Left ventricle myocardium superior (tissue), 1 donor: ENCODE data around the gene ROBO1. TPM values are rescaled to one million over a fixed set of nuclear protein-coding genes. Genes with fewer than 3 reads are reported as not detected.
"Not testable (repeated sequence)": the region's sequence is repeated elsewhere in the genome, so short reads cannot be mapped to it uniquely, and the experiment has no call there.

Experiments used
- ATAC-seq: fragments of 200-7000 bp; cut with Tn5 transposase; one replicate; pipeline ENCODE4 v1.9.1; 2020; ENCODE audit warnings: mild to moderate bottlenecking, moderate library complexity
- DNase-seq: peaks from one replicate; pipeline ENCODE4 v3.0.0-alpha.2; 2020
- intact Hi-C: fragments of 100-400 bp; cut with micrococcal nuclease; formaldehyde crosslinking; loops from one replicate; pipeline ENCODE4 v1.11.0; 2022
- total RNA-seq: library from RNA; stranded (reverse); fragmentation: NEBNext Ultra II Directional; extraction: Animal tissue kit (Norgen Biotek cat#: 25700); gene quantifications from one replicate; pipeline ENCODE4 v1.2.1, GENCODE V29; 2021
- donor health status: DM: no; HTN: yes; CAD: no; lungs with severe emphysema.

Gene ROBO1
- total RNA-seq, 1 donor from 2014 or later = 6.0 TPM

DNA sequence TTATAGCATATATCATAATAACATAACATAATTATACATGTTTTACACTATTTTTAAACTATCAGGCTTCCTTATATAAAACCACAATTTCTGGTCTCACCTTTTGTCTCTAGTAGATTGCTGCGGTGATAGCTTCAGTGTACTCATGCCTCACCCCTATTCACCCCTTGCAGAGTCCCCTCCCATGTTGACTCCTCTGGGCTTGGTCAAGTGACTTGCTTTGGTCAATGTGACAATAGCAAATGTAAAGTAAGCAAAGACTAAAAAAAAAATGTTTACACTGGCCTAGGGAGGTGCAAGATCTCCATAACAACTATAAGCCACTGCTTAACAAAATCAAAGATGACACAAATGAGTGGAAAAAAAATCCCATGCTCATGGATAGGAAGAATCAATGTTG is 537.5 kb downstream of the ROBO1 start:
- ATAC-seq = no peak
- intact Hi-C loops = no loop called here
- no peak for DNase-seq

DNA sequence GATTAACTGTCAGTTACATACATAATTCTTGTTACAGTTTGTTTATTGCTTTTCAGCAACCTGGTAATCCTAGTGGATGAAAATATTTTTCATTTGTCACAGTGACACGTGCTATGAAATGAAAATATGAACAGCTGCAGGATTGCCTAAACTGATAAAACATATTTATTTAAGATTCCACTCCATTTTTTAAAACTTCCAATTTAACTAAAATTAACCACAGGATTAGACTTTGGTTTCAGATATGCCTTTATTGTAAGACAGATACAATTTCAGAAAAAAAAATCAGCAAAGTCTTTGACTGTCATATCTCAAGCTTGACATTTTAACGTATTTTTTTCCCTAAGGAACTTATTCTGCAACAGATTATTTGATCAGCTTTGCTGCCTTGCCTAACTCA is 550.7 kb downstream of the ROBO1 start:
- ATAC-seq (no peak), DNase-seq (no peak)
- intact Hi-C loops = no loop called here

DNA sequence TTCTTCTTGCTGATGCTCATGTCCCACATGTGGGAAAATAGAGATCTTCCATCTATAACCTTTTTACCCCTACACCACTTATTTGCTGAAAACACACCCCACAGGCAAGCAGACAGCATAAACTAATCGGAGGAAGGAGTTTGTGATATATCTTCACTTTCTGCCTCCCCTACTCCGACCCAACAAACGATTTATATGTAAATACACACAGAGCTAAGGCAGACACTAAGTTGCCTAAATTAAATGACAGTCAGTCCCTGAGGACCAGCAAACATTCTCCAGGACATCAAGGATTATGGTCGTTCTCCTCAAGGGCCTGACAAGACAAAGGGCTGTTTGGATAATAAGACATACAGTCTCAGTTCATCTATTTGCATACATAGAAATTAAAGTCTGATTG is 552.5 kb downstream of the ROBO1 start:
- ATAC-seq (no peak), DNase-seq (no peak)
- intact Hi-C loops = no loop called here

DNA sequence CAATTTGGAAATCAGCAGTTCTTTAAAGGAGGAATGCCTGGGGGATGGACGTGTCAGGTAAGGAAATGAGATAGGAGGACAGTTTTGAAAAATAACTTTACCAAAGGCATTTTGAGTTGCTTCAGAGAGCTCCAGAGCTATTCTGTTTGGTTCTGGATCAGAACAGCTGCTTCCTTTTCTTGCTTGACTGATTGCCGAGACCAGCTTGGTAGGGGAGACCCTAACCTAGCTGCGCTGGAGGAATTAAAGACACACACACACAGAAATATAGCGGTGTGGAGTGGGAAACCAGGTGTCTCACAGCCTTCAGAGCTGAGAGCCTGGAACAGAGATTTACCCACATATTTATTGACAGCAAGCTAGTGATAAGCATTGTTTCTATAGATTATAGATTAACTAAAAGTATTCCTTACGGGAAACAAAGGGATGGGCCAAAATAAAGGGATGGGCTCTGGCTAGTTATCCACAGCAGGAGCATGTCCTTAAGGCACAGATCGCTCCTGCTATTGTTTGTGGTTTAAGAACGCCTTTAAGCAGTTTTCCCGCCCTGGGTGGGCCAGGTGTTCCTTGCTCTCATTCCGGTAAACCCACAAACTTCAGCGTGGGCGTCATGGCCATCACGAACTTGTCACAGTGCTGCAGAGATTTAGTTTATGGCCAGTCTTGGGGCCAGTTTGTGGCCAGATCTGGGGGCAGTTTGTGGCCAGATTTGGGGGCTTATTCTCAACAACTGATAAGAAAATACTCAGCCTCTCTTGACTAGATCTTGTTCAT is 556.0 kb downstream of the ROBO1 start:
- intact Hi-C loops = no loop called here
- DNase-seq (no peak), ATAC-seq (no peak)

DNA sequence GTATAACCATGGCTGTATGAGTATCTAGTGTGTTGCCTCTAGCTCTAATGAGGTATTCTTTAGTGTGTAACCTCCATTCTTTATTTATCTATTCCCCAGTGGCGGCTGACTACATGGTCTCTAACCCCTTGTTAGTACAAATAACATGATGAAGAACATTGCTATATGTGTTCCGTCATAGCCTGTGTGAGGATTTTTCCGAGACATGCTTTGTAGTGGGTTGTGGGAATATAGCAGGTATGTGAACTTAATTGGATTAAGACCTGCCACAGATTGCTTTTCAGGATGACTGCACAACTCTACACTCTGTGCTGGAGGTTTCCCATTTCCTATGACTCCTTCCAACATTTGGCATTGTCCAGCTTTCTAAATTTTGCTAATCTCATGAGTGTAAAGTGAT is 563.4 kb downstream of the ROBO1 start:
- intact Hi-C loops = no loop called here
- no peak for ATAC-seq
- no peak for DNase-seq

DNA sequence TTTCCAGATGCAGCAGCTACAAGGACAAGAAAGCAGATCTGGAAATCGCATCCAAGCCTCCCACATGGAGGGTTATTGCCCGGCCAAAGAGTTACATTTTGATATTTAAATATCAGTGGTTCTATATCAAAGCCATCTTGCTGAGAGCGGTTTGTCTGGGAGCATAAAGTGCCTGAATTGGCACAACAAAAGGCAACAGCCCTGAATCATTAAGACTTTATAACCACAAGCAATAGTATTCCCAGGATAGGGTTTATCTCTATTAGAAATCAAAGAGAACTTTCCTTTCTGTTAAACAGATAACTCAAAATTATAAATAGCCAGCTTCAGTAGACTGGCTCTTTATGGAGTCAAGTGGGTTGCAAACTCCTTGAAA is 564.7 kb downstream of the ROBO1 start:
- intact Hi-C loops = no loop called here
- ATAC-seq (no peak), DNase-seq (no peak)

DNA sequence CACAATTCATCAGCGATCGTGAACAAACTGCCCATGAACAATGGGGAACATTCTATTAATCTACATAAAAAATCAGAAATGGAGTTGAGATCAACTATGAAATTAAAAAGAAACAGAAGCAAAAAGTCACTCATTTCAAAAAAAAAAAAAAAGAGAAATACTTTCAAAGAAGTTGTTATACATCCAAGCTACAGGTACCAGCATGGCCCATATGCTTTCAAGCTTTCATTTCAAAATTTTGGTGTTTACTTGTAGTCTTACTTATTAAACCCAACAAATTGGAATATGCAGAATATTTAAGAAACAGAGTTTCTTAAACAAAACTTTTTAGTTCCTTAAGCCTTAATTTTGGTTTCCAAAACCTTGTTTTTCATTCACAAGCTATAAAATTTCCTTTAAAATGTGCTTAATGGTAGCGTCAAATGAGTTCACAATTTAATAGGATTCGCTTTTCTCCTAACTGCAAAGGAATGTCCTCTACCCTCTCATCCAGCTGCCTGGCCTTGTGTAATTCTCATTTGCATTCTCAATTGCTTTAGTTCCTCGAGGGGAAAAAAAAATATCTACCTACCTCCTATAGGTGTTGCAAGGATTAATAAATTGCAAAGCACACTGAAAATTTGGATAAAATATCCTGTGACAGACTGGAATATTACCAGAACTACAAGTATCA is 565.2 kb downstream of the ROBO1 start:
- no peak for DNase-seq
- no peak for ATAC-seq
- intact Hi-C loops = no loop called here

DNA sequence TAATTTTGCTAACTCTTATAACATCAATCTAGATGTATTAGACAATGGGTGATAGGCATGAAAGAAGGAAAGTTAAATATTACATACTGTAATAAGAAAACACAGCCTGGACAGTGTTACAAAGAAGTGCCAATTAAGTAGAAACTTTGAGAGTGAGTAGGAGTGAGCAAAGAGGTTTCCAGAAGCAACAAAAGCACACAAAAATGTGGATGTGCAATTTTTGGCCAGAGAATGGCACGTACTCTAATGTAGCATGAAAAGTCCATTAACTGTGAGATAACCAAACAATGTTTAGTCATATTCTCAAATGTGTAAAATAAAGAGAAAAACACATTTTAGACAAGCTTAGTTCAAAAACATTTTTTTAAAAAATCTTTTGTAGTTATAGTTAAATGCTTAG is 567.3 kb downstream of the ROBO1 start:
- no peak for DNase-seq
- intact Hi-C loops = no loop called here
- ATAC-seq = no peak

DNA sequence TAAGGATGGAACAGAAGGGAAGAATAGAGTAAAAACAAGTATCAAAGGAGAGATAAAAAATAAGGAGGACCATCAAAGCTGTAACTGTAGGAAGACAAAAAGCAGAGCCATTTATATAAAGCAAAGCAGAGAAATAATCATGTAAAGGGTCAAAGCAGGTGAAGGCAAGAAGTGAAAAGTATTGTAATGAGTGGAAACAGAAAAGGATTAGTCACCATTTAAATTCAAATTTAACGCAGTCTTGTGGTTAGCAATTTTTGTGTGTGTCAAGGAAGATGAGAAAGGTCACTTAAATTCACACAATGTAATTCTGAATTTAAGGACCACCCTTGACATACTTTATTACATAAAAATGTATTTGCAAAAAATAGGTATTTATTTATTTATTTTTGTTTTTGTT is 567.8 kb downstream of the ROBO1 start:
- DNase-seq (no peak), ATAC-seq (no peak)
- intact Hi-C loops = no loop called here

DNA sequence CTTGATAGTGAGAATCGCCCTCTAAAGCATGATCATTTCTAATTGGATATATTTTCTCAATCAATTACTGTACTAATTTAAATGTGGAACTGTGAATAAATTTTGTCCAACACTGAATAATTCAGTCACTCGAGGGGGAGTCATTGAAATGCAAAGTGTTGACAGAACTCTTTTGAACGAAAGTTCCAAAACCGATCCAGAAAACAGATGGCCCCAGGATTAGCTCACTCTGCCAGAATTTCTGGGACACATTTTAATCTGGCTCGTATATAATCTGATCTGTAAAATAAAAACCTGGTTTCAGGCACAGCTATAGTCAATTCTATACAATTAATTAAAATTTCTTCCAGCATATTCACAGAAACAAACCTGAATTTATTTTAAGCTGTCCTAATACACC is 580.4 kb downstream of the ROBO1 start:
- no peak for ATAC-seq
- no peak for DNase-seq
- intact Hi-C loops = no loop called here

DNA sequence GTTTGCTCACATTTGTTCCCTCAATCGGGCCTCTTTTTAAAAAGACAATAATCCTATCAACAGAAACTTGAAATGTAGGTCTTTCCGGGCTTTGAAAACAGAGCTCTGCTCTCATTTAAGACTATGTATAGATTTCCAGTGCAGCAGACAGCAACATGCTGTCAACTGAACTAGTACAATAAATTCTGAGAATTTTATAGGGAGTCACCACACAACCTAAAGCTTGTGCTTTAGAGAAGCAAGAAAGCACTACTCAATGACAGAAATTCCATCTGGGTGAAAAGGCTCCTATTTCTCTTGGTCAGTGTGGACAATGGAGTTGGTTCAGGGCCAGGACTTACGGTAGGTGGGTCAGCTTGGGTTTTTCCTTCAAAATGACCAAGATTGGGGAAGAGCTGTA is 583.5 kb downstream of the ROBO1 start:
- no peak for ATAC-seq
- DNase-seq = no peak
- intact Hi-C loops = no loop called here

DNA sequence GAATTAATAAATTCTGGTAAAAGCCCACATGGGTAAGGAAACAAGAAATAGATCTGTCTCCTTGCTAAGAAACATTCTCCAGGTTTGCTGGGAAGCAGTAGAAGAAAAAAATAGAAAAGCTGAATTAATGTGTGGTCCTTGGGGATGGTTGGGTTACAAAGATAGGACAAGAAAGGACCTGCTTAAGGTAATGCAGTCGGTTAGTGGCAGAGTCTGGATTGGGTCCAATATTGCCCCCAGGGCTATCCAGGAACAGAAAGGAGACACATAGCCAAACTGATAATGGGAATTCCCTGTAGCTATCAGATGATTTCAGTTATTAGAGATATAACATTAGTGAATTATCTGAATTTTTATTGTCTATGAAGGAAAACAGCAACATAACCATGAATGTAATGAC is 584.3 kb downstream of the ROBO1 start:
- DNase-seq (no peak), ATAC-seq (no peak)
- intact Hi-C loops = no loop called here

DNA sequence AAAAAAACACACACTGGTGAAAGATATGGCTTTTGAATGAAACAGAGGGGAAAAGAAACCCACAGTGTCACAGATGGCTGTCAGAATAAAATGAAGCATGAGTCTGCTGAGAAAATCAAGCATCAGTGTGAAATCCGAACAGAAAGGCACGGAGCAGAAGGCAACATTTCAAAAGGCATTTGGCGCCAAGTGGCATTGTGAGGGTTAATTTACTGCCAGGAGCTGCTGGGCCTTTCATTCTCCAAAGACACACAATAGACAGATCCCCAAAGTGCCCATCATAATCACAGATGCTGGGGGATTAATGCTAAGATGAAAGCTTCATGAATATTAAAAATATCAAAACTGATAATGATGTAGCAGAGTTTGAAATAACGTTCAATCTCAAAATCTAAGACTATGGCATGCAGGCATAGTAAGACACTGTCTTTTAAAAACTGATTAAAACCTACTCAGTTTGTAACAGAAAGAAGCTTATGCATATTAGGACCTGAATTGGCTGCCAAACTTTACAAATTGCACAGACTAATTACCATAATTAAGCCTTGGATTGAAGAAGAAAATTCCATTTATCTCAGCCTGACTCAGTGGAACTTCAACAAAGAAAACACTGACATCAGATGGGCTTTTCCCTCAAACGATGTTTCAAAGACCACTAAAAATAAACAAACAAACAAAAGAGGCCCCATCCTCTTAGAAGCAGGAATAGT is 589.2 kb downstream of the ROBO1 start:
- ATAC-seq = no peak
- intact Hi-C loops = no loop called here
- no peak for DNase-seq

DNA sequence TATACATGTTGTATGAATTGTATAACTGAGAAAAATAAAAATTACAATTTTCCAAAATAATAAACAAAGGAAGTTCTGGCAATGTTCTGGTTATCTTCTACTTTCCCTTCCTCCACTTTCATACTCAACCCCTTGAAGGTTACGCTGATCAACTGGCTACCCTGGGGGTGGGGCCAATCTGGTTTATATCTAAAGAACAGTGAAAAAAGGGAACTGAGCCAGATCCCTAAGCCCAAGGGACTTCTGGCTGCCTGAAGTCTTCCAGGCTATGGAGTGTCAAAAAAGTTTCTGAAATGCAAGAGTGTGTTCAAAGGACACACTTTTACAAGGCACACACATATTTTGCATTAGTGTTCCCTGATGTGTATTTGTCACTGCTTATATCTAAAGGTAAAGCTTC is 591.9 kb downstream of the ROBO1 start:
- no peak for ATAC-seq
- intact Hi-C loops = no loop called here
- DNase-seq = no peak

DNA sequence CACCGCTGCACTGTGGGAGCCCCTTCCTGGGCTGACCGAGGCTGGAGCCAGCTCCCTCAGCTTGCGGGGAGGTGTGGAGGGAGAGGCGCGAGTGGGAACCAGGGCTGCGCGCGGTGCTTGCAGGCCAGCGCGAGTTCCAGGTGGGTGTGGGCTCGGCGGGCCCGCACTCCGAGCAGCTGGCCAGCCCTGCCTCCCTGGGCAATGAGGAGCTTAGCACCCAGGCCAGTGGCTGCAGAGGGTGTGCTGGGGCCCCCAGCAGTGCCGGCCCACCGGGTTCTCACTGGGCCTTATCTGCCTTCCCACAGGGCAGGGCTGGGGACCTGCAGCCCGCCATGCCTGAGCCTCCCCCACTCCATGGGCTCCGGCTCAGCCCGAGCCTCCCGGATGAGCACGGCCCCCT is 594.5 kb downstream of the ROBO1 start:
- intact Hi-C loops, DNase-seq, ATAC-seq: not testable (repeated sequence)

DNA sequence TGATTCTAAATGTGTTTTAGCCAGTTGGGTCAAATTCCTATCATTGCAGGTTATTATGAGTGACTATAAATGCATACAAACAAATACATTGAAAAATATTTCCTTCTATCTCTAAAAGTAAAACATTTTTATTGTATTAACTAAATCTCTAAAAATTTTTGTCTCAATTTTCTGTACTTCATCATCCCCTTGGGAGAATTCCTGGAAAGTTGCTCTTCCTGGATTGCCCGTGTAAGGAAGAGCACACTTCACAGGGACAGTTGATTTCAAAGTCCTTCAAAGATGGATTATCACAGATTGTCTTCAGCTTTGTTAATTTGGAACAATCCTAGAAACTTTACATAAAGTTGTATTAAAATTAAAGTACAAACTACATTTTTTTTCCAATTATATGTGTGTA is 595.6 kb downstream of the ROBO1 start:
- ATAC-seq (no peak), DNase-seq (no peak)
- intact Hi-C loops = no loop called here

DNA sequence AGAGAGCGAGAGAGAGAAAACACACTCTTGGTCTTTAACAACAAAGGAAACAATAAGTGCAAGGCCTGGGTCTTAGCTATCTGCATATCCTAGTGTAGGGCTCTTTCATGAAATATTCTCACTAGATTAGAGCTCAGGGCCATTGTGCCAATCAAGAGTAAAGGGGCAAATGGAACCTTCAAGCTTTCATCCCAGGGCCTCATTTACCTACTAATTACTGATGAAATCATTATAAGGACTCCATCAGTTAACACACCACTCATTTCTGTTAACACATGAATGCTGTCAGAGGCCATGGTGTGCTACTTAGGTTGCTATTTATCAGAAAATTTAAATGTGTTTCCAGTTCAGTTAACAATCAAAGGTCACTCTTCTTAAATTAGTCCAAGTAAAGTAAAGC is 597.8 kb downstream of the ROBO1 start:
- intact Hi-C loops = no loop called here
- DNase-seq (no peak), ATAC-seq (no peak)

DNA sequence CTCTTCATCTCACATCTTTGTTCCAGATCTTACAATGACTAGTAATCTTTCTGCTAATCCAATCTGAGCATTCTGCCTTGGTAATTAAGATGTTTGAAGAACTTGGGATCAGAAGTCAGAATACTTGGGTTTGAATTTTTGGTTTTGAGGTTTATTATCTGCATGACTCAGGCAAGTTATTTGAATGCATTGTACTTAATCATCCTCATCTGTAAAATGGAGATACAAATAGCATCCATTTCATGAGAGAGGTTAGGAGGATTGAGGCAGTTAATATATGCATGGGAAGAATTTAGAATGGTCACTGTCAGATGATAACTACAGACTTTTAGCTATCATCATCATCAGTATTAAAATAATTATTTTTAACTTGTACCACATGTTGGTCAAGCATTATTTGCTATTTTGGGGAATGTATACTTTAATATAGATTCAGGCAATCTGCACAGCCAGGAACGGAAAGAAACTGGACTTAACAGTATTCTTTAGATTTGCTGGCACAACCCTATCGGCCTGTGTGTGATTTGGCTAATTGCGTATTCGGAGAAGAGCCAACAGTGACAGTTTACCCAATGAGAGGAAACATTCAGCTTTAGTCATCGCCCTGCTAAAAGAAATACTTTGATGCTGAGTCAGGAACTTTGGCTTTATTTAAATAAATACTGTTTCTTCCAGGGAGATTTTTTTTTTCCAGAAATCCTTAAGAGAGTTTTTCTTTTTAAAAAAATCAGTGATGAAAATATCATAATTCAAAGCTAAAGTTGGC is 600.0 kb downstream of the ROBO1 start:
- intact Hi-C loops = no loop called here
- ATAC-seq (no peak), DNase-seq (no peak)

DNA sequence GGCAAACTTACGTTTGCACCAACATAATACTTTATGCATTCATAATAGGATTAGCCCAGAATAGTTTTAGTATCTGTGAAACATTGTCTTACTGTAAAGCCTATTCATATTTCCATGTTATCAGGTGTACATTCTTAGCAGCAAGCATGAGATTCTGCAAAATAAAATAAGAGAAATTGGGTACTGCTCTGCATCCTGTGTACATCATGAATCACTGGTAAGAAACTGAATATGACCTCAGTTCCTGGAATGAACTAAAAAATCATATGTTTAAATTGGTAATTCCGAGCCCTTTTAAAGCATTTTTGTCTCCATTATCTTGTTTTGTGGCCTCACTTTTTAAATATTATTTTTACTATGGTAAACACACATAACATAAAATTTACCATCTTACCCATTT is 605.1 kb downstream of the ROBO1 start:
- DNase-seq (no peak), ATAC-seq (no peak)
- intact Hi-C loops = no loop called here

DNA sequence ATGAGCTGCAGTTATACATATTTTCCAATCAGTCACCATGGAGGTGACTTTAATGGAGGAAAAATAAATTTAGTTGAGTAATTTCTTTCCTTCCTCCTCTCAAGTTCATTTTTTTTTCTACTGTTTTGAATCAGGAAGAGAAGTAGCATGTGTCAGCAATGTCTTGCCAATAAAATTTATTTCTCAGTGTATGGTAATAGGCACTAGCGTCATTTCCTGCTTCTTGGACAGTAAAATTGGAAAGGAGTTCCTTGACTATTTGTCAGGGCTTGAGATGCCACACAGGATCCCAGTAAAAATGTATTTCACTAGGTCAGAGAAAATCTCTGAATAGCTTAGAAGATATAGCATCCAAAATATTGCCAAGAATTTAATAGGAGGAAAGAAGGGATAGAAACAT is 605.9 kb downstream of the ROBO1 start:
- intact Hi-C loops = no loop called here
- ATAC-seq (no peak), DNase-seq (no peak)
